Hematopoietic multipotent progenitor cell treated with erythropoietin and hydrocortisone succinate and interleukin-3 and kit ligand, for 4 days (in vitro differentiated cells): ENCODE data around the gene FBXL16.
A peak's percentile ranks its signal among the peaks of the same experiment; 100 is the strongest.
"Not testable (repeated sequence)": the region's sequence is repeated elsewhere in the genome, so short reads cannot be mapped to it uniquely, and the experiment has no call there.

ENCODE experiments used
- DNase-seq: peaks from one replicate; pipeline ENCODE4 v3.0.0-alpha.2; 2015

The FBXL16 gene

DNA sequence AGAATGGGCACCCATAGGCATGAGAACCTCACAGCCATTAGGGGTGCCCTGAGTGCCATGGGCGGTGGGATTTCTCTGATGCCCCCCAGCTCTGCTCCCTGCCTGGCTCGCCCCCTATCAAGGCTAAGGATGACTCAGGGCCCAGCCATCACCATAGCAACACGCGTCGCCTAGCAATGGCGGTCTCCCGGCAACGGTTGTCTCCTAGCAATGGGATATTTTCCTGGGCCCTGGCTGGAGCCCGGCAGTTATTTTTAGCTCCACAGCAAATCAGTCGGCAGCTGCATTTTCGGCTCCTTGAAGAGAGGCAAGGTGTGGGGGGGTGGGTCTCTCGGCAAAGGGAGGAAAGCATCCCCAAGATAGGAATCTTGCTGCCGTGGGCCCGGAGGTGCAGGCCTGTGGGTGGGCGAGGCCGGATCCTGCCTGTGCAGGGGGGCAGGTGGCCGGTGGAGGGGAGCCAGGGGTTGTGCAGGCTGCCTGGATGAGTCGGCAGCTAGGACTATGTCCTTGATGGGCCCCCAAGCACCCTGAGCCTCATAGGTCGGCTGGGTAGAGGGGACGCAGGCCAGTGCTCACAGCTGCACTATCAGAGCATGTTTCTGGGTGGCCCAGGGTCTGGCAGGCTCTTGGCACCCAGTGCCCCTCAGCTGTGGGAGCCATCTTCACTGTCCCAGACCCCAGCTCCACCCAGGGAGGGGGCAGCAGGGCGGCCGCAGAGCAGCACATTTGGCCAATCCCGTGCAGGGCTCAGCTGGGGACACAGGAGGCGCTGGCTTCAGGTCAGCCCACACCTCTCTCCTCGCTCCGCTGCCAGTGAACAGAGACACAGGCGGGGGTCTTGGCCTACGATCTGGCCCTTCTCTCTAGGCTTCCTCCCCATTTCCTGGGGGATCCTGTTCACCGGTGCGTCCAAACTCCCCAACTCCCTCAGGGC lies 4.2 kb upstream of the FBXL16 start:
- DNase-seq = peak; percentile 70

GRCh38 chr16:708959-709358 lies 3.4 kb upstream of the FBXL16 start:
- DNase-seq = no peak

DNA sequence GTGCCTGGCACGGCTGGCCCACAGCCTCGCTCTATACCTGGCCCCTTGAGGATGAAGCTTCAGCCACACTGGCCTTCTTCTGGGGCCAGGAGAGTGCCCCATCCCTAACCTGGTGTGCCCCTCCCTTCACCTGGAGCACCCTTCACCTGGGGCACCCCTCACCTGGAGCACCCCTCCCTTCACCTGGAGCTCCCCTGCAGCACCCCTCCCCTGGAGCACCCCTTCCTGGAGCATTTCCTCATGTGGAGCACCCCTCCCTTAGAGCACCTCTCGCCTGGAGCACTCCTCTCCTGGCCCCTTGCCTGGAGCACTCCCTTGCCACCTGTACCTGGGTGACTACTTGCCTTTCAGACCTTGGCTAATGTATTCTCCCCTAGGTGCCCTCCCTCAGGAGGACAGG lies 2.4 kb upstream of the FBXL16 start:
- no peak for DNase-seq

DNA sequence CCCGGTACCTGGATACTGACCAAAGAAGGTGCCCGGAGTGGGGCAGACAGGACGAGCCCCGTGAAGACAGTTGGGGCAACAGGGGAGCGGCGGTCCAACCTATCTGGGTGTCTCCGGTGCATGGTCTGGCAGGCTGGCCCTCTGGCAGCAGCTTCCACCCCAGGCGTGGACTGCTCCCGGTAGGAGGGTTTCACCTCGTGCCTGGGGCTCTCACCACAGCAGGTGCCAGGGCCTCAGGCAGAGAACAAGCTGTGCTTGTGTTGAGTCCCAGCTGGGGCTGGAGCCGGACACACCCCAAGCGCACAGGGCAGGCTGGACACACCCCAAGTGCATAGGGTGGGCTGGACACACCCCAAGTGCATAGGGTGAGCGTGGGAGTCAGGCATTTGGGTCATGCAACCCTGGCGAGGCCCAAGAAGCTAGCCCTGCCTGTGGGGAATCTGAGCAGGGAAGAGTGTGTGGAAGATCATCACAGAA lies 1.5 kb upstream of the FBXL16 start:
- no peak for DNase-seq

DNA sequence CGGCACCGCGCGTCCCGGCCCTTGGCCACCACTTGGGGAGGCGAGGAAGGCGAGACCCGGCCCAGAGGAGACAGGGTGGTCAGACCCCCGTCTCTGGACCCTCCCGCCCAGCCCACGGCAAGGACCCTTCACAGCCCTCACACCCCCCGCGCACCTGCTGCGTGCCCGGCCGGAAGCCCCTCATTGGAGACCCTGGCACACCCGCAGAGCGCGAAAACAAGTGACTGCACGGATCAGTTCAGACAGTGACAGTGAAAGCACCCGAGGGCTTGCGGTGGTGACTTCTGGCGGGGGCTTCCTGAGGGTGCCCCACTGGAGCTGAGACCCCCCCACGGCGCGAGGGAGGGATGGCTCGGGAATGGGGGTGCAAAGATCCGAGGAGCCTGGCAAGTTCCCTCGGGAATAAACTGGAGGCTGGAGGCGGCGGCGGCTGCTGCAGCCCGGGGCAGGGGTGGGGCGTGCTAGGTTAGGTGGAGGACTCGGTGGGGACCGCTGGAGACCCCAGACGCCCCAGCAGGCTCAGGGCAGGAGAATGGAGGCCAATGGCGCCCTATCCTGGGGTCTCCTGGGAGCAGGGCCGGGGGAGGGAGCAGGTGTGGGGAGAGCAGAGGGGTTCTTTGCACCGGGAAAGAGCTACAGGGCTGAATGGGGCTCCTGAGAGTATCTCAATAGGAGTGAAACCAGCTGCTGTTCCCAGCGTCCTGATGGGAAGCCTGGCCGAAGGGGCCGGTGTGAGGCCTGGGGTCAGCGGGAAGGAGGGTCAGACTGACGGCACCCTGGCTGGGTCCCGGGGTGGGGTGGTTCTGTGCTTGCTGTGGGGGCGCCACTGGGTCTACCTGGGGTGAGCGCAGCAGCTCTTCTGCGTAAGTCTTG lies 824 bp upstream of the FBXL16 start:
- no peak for DNase-seq

GRCh38 chr16:704552-705380 lies 835 bp downstream of the FBXL16 start:
- no peak for DNase-seq

- DNase-seq = no peak
Measured at GRCh38 chr16:704047-704446, 1.6 kb downstream of the FBXL16 start.

DNA sequence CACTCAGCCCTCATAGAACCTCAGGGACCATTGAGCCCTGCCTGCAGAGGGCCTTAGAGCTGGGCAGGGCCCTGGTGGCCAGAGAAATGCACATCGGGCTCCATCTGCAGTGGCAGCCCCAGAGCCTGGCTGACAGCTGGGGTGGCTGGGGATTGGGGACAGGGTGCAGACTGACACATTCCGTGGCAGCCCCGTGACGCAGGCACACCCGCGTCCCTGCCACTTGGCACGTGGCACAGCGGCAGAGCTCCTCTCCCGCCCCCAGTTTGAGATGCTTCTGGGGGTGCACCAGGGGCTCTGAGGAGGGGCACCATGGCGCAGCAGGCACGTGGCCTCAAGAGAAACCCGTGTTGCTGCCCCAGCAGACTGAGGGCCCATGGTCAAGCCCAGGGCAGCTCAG lies 2.2 kb downstream of the FBXL16 start:
- no peak for DNase-seq

GRCh38 chr16:702341-702740 lies 3.3 kb downstream of the FBXL16 start:
- no peak for DNase-seq

DNA sequence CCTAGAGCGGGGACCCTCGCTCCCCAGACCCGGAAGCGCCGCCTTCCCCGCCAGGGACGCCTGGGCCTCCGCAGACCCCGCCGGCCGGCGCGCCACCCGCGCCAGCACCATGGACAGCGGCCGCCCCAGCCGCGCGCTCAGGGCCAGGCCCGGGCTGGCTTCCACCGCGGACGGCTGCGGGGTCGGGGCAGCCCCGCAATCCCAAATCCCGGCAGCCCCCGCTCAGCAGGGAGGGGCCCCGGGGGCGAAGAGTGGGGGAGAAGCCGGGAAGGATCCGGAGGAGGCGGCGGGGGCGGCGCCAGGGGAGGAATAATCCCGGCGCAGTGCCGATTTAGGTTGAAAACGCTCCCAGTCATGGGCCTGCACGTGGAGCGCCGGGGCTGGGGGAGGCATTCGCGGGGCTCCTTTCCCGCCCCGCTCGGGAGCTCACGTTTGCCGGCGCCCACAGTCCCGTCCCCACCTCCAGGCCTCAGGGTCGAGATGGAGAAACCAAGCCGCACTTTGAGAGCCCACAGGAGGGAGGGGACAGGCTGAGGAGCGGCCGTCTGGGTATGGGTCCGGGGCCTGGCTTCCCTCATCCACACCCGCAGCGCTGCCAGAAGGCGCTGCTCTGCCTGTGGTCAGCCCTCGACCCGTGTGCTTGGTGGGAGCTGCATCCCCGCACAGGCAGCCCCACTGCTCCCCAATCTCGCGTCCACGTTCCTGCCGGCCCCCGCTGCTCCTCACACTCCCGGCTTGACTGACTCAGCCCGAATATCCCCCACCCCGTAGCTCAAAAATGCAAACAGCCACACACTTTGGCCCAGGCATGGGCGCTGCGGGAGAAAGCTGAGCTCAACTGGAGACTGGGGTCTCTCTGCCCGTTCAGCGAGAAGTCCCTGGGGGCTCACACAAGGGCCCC lies 4.7 kb downstream of the FBXL16 start:
- DNase-seq = peak; percentile 56

- DNase-seq = no peak
Measured at GRCh38 chr16:698911-699671, 6.5 kb downstream of the FBXL16 start.

- peak; percentile 69 for DNase-seq
Measured at GRCh38 chr16:695355-696089, 10.1 kb downstream of the FBXL16 start.

DNA sequence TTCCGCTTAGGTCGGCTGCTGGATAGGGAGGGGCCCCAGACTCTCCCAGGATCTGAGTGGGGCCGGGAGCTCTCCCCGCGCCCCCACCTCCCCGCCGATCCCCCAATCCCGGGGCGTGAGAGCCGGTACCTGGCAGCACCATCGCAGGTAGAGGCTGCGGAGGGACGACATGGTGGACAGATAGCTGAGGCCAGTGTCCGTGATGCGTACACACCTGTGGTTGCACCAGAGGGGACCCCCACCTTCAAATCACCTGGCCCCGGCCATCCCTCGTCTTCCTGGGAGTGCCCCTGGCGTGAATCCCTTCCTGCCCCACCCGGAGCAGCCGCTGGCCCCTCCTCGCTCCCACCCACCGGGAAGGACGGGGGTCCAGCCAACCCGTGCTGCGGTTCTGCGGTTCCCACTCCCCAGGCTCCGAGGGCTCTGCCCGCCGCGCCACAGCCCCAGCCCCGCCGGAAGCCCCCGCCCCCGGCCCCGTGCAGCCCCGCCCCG lies 10.7 kb downstream of the FBXL16 start:
- no peak for DNase-seq

DNA sequence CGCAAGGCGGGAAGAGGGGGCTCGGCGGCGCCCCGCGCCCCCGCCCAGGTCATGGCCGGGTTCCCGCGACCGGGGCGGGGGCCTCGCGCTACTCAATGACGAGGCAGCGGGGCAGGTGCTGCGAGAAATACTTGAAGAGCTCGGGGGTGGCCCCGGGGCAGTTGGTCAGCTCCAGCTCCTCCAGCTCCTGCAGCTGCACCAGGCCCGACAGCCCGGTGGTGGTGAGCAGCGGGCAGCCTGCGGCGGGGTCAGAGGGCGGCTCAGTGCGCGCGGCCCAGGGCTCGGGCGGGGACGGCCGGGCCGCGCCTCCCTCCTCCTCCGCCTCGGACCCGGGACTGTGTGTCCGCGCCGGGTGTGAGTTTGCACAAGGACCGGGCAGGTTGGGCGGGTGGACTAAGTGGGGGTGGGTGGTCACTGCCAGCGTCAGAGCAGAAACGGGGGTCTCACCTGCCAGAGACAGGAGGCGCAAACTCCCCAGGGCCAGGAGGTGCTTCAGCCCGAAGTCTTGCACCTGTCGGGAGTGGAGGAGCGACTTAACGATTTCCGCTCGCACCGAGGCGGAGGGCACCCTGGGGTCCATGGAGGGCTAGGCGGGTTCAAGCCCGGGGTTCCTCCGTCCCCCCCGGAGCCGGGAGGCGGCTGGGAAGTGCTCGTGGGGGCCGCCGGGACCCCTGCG lies 11.3 kb downstream of the FBXL16 start:
- no peak for DNase-seq

DNA sequence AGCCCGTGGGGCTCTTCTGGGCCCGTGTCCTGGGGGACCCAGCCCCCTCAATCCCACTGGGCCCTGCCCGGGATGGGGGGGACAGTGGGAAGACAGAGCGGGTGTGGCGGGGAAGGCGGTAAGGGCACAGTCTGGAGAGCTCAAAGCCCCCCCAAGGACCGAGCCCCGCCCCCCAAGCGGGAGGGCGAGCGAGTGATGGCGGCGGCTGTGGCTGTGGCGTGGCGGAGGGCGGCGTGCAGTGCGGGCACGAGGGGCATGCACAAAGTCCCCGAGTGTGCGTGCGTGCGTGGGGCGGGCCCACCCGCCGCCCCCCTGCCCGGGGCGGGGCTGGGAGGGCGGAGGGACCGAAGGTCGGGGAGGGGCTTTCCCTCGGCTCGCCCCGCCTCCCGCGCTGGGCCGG lies 11.8 kb downstream of the FBXL16 start:
- no peak for DNase-seq

GRCh38 chr16:693364-693763 lies 12.2 kb downstream of the FBXL16 start:
- DNase-seq = no peak

DNA sequence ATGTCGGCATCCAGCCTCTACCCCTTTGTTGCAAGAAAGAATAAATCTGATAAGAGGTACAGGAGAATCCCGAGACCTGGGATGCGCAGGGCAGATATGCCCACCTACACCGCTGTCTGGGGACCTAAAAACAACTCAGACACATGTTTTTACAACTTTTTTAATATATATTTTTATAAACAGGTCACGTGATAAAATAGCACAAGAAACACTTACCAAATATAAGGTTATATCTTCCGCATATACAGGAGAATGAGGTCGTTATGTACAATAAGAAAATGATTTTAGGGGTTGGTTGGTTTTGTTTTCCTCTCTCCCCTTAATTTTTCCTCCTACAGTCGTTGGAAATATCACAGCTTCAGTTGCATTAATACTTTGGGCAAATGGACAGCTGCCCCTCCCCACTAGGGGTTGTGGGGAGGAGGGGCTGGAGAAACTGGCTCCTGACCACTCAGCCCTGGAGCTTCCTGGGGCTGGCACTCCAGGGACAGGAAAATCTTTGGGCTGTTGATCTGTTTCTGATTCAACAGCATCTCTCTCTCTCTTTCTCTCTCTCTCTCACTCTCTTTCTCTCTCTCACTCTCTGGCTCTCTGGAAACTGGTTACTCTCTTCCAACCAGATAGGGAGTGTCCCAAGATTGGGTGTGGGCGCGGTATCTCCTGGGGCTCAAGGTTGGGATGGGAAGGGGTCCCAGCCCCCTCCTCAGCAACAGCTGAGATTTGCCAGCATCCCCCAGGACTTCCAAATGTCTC lies 13.1 kb downstream of the FBXL16 start:
- DNase-seq = no peak

DNA sequence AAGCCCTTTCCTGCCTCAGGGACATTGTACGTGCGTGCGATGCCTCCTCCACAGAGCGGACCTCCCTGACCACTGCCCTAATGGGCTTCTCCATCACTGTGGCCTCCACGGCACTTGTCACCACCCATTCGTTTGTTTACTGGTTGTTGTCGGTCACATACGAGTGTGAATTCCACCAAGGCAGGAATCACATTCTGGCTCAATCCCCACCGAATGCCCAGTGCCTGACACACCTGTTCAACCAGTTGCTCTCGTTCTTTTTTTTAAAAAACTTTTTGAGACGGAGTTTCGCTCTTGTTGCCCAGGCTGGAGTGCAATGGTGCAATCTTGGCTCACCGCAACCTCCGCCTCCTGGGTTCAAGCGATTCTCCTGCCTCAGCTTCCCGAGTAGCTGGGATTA lies 14.4 kb downstream of the FBXL16 start:
- not testable (repeated sequence) for DNase-seq
